Upper lobe of right lung (tissue), 1 donor: ENCODE results near the gene SNX24. TPM values are rescaled to one million over a fixed set of nuclear protein-coding genes. Genes with fewer than 3 reads are reported as not detected.
"Not testable (repeated sequence)": the region's sequence is repeated elsewhere in the genome, so short reads cannot be mapped to it uniquely, and the experiment has no call there.

Source experiments
- ATAC-seq: fragments of 200-7000 bp; cut with Tn5 transposase; one replicate; pipeline ENCODE4 v1.9.1; 2020; ENCODE audit warnings: mild to moderate bottlenecking, moderate library complexity
- DNase-seq: peaks from one replicate; pipeline ENCODE4 v3.0.0-alpha.2; 2020
- H3K27ac ChIP-seq: fragments of 200-600 bp; one replicate; pipeline ENCODE4 v1.8.0; 2022
- H3K27me3 ChIP-seq: fragments of 200-600 bp; one replicate; pipeline ENCODE4 v1.8.0; 2022; ENCODE audit warnings: mild to moderate bottlenecking
- H3K36me3 ChIP-seq: fragments of 200-600 bp; one replicate; pipeline ENCODE4 v1.8.0; 2022
- H3K4me1 ChIP-seq: fragments of 200-600 bp; one replicate; pipeline ENCODE4 v1.8.0; 2022
- H3K4me3 ChIP-seq: fragments of 200-600 bp; one replicate; pipeline ENCODE4 v1.8.0; 2022; ENCODE audit warnings: mild to moderate bottlenecking
- H3K9me3 ChIP-seq: fragments of 200-600 bp; one replicate; pipeline ENCODE4 v1.8.0; 2022
- CTCF ChIP-seq: fragments of 200-600 bp; IDR thresholded peaks from one replicate; pipeline ENCODE4 v1.8.0; 2022; ENCODE audit warnings: antibody characterized with exemption
- intact Hi-C: fragments of 100-400 bp; cut with DNase I; formaldehyde crosslinking; loops from one replicate; pipeline ENCODE4 v1.11.0; 2022
- total RNA-seq: library from RNA; stranded (reverse); fragmentation: NEBNext Ultra II Directional; extraction: Animal tissue kit (Norgen Biotek cat#: 25700); gene quantifications from one replicate; pipeline ENCODE4 v1.2.1, GENCODE V29; 2021
- donor health status: DM: no; HTN: yes; CAD: no; lungs with severe emphysema.

Gene SNX24
- total RNA-seq, 1 donor from 2014 or later, result 30.2 TPM

- Histone ChIP-seq H3K9me3 (no peaks in the 10 kb centered on the region), H3K36me3 (no peaks in the 10 kb centered on the region), H3K4me3 (no peak overlapping the region), H3K27ac (peak overlapping the region; percentile 58), H3K27me3 (no peaks in the 10 kb centered on the region), H3K4me1 (no peaks in the 10 kb centered on the region)
- no peak for TF ChIP-seq CTCF
- DNase-seq (no peak), ATAC-seq (no peak)
- intact Hi-C loops, result no loop called here
Measured at GRCh38 chr5:122908108-122908507, 62.7 kb downstream of the SNX24 start.

- Histone ChIP-seq H3K4me3 (no peak overlapping the region), H3K27ac (peak overlapping the region; percentile 58), H3K36me3 (no peaks in the 10 kb centered on the region), H3K4me1 (no peaks in the 10 kb centered on the region), H3K27me3 (no peaks in the 10 kb centered on the region), H3K9me3 (no peaks in the 10 kb centered on the region)
- TF ChIP-seq CTCF, result peak; percentile 14
- DNase-seq (peak; percentile 70), ATAC-seq (peak; percentile 98)
- intact Hi-C loops, result no loop called here
Measured at GRCh38 chr5:122908662-122909061, 63.2 kb downstream of the SNX24 start.

GRCh38 chr5:122909470-122910100, 64.2 kb downstream of the SNX24 start:
- no peaks in the 10 kb centered on the region for H3K36me3 ChIP-seq
- intact Hi-C loops, result no loop called here
- H3K9me3 ChIP-seq, result no peaks in the 10 kb centered on the region
- peak overlapping the region; percentile 58 for H3K27ac ChIP-seq
- DNase-seq (no peak), ATAC-seq (peak; percentile 38)
- no peak for TF ChIP-seq CTCF
- H3K27me3 ChIP-seq, result no peaks in the 10 kb centered on the region
- no peak overlapping the region for H3K4me3 ChIP-seq
- H3K4me1 ChIP-seq, result no peaks in the 10 kb centered on the region

GRCh38 chr5:122913436-122913835, 68.0 kb downstream of the SNX24 start:
- H3K9me3 ChIP-seq, H3K4me1 ChIP-seq, H3K4me3 ChIP-seq, DNase-seq, ATAC-seq, H3K27ac ChIP-seq, H3K36me3 ChIP-seq, intact Hi-C loops, H3K27me3 ChIP-seq: not testable (repeated sequence)

- no peak for ATAC-seq
- no peak overlapping the region for H3K27ac ChIP-seq
- H3K9me3 ChIP-seq, result no peaks in the 10 kb centered on the region
- no peak for TF ChIP-seq CTCF
- intact Hi-C loops, result no loop called here
- H3K36me3 ChIP-seq, result no peaks in the 10 kb centered on the region
- H3K4me1 ChIP-seq, result no peaks in the 10 kb centered on the region
- no peak overlapping the region for H3K4me3 ChIP-seq
- H3K27me3 ChIP-seq, result no peaks in the 10 kb centered on the region
- DNase-seq, result no peak
Measured at GRCh38 chr5:122915717-122916461, 70.5 kb downstream of the SNX24 start.

- Histone ChIP-seq H3K4me3 (no peak overlapping the region), H3K27ac (no peak overlapping the region), H3K9me3 (no peaks in the 10 kb centered on the region), H3K27me3 (no peaks in the 10 kb centered on the region), H3K36me3 (no peaks in the 10 kb centered on the region), H3K4me1 (no peaks in the 10 kb centered on the region)
- intact Hi-C loops, result no loop called here
- ATAC-seq, result no peak
- TF ChIP-seq CTCF, result no peak
- no peak for DNase-seq
Measured at GRCh38 chr5:122916490-122916889, 71.1 kb downstream of the SNX24 start.
